Muscle of arm (tissue), 12 donors: ENCODE measurements around the gene FAM151A. TPM values are rescaled to one million over a fixed set of nuclear protein-coding genes. Genes with fewer than 3 reads are reported as not detected.

Source experiments
- DNase-seq: peaks from one replicate; pipeline ENCODE4 v3.0.0-alpha.2; 2013
- polyA plus RNA-seq, 12 donors: library from polyadenylated mRNA; unstranded; fragments of 120-200 nt; gene quantifications; one replicate each; pipeline ENCODE4 v1.2.1, GENCODE V29; 2013; ENCODE audit not compliant: insufficient read length in 12 of 12

FAM151A gene
- polyA plus RNA-seq, 12 donors, result 0.15 to 1.1 (median 0.38) TPM; not detected in 2

GRCh38 chr1:54579337-54579781, 44.0 kb downstream of the FAM151A start:
- no peak for DNase-seq

GRCh38 chr1:54577612-54578011, 45.7 kb downstream of the FAM151A start:
- peak; percentile 38 for DNase-seq

- no peak for DNase-seq
Observed at GRCh38 chr1:54575605-54576290, 47.6 kb downstream of the FAM151A start.

- DNase-seq, result no peak
Observed at GRCh38 chr1:54575161-54575560, 48.2 kb downstream of the FAM151A start.

GRCh38 chr1:54574158-54574778, 49.1 kb downstream of the FAM151A start:
- no peak for DNase-seq

DNA sequence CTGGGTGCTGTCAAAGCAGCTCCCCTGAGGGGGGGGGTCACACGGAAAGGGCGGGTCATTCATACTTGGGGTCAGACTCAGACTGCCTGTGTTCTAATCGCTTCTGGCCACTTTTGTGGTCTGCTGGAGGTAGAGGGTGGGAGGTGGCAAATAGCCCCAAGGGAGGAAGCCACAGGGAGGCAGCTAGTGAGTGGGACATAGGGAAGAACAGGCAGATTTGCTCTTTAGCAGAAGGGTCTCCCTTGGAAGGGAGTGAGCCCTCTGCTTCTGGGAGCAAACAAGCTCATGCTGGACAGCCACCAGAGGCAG, 50.8 kb downstream of the FAM151A start:
- no peak for DNase-seq

GRCh38 chr1:54571803-54572541, 51.4 kb downstream of the FAM151A start:
- no peak for DNase-seq

- no peak for DNase-seq
Observed at GRCh38 chr1:54571326-54571725, 52.0 kb downstream of the FAM151A start.

GRCh38 chr1:54570161-54570560, 53.2 kb downstream of the FAM151A start:
- DNase-seq, result no peak

GRCh38 chr1:54569339-54569738, 54.0 kb downstream of the FAM151A start:
- DNase-seq, result no peak

DNA sequence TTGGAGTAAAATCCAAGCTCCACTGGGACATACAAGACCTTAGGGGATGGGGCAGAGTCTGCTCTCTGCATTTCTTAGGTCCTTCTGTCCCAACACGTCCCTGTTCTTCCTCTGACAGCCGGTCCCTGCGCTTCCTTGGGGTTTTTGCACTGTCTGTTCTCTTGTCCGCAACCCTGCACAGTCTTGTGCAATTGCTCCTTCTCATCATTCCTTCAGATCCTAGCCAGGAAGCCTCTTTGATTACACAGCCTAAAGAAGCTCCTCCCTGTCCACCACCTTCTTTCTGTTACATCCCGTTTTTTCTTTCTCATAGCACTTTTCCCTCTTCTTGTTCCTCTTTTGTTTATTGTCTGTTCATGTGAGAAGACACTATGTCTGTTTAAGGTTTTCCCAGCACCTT, 55.4 kb downstream of the FAM151A start:
- no peak for DNase-seq

GRCh38 chr1:54566438-54567141, 56.7 kb downstream of the FAM151A start:
- DNase-seq, result no peak

GRCh38 chr1:54565113-54565501, 58.2 kb downstream of the FAM151A start:
- DNase-seq, result no peak

DNA sequence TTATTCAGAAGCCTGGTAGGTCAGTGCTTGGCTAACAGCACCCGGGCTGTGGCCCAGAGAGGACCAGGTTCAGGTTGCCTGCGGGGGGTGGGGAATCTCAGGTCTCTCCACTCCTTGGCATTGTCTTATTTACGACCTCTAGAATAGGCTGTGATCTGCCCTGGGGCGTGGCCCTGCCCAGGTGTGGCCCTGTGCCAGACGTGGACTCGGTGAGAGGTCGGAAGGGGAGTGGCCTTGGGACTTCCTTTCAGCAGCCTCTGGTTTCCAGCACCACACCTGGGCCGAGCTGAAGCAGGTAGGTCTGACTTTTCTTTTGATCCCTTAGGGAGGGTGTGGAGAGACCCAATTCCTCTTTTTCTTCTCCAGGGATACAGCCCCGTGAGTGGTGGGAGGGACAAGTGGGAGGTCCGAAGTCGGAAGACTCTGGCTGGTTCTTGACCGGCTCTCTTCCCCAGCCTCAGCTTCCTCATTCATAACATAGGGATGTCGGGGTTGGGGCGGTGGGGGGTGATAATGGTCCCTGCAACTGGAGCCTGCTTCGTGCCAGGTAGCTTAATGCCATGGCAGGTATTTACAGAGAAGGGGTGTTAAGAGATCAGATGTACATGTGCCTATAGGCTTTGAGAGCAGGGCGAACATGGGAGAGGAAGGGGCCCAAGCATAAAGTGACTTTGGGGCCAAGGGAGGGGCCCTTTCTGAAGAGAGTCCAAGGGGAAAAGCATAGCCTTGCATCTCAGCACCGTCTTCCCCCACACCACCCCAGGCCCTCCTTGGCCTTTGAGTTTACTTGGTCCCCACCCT, 58.8 kb downstream of the FAM151A start:
- DNase-seq, result no peak

- DNase-seq, result no peak
Observed at GRCh38 chr1:54559771-54560231, 63.5 kb downstream of the FAM151A start.

Other genes starting within 250 kb of the FAM151A start
- gene SSBP3, start 217.1 kb downstream of the FAM151A start, polyA plus RNA-seq, result 100 to 1,000 TPM in 1 of 12 donors, 10 to 100 TPM in 10, not detected in 1; 49.2 to 117 (median 58.9) TPM
- gene ACOT11, start 75.3 kb downstream of the FAM151A start, polyA plus RNA-seq, result 10 to 100 TPM in 3 of 12 donors, 1 to 10 TPM in 8, not detected in 1; 3.6 to 12.4 (median 6.5) TPM
- 10 to 100 TPM in 2 of 12 donors, 1 to 10 TPM in 9, not detected in 1; 1.5 to 12.7 (median 4.2) TPM for gene MROH7, start 18.3 kb upstream of the FAM151A start, polyA plus RNA-seq
- gene TTC4, start 92.3 kb upstream of the FAM151A start, polyA plus RNA-seq, result 10 to 100 TPM in 11 of 12 donors, not detected in 1; 23.1 to 33.9 (median 28.2) TPM
- gene PARS2, start 141.0 kb upstream of the FAM151A start, polyA plus RNA-seq, result 1 to 10 TPM in 10 of 12 donors, not detected in 2; 3.6 to 5.4 (median 4.6) TPM
- 1 to 10 TPM in 3 of 12 donors, under 1 TPM in 6, not detected in 3; 0.08 to 5.8 (median 0.14) TPM for gene TTC22, start 177.8 kb upstream of the FAM151A start, polyA plus RNA-seq